Heart left ventricle (tissue), 16 donors: ENCODE results near the gene OSBPL9. TPM values are rescaled to one million over a fixed set of nuclear protein-coding genes. Genes with fewer than 3 reads are reported as not detected.

ENCODE experiments used
- ATAC-seq, 4 donors: fragments of 200-7000 bp; cut with Tn5 transposase; one replicate each; pipeline ENCODE4 v1.9.1; 2020 to 2022; ENCODE audit warnings: moderate library complexity in 4 of 4, mild to moderate bottlenecking in 3 of 4, moderate number of reproducible peaks in 1 of 4
- DNase-seq, 5 donors: peaks; one replicate each; pipeline ENCODE4 v3.0.0-alpha.2; 2020
- H3K27ac ChIP-seq, 12 donors: fragments of 200-600 bp; sonication (generic) in 4 of 12; one replicate each; pipeline versions ENCODE4 v1.5.0 to v1.8.0; 2016 to 2022; ENCODE audit warnings: mild to moderate bottlenecking in 2 of 12
- H3K27me3 ChIP-seq, 9 donors: fragments of 200-600 bp; sonication (generic) in 2 of 9; one replicate each; pipeline versions ENCODE4 v1.5.1 to v1.8.0; 2016 to 2022; ENCODE audit warnings: mild to moderate bottlenecking in 3 of 9
- H3K36me3 ChIP-seq, 9 donors: fragments of 200-600 bp; sonication (generic) in 2 of 9; one replicate each; pipeline versions ENCODE4 v1.5.0 to v1.8.0; 2018 to 2022; ENCODE audit warnings: mild to moderate bottlenecking in 2 of 9
- H3K4me1 ChIP-seq, 12 donors: fragments of 200-600 bp; sonication (generic) in 4 of 12; one replicate each; pipeline versions ENCODE4 v1.5.0 to v1.8.0; 2016 to 2022; ENCODE audit warnings: mild to moderate bottlenecking in 3 of 12
- H3K4me3 ChIP-seq, 12 donors: fragments of 200-600 bp; sonication (generic) in 4 of 12; one replicate each; pipeline versions ENCODE4 v1.5.0 to v1.8.0; 2017 to 2022; ENCODE audit warnings: mild to moderate bottlenecking in 9 of 12, moderate library complexity in 4 of 12
- H3K9me3 ChIP-seq, 12 donors: fragments of 200-600 bp; sonication (generic) in 4 of 12; one replicate each; pipeline versions ENCODE4 v1.5.0 to v1.8.0; 2016 to 2022; ENCODE audit warnings: mild to moderate bottlenecking in 1 of 12
- CTCF ChIP-seq, 12 donors: fragments of 200-600 bp; sonication (generic) in 4 of 12; IDR thresholded peaks; one replicate each; pipeline versions ENCODE4 v1.5.0 to v1.8.0; 2018 to 2022; ENCODE audit warnings: antibody characterized with exemption in 12 of 12, mild to moderate bottlenecking in 5 of 12
- POLR2A ChIP-seq, 2 donors: fragments of 450-650 bp; IDR thresholded peaks; one replicate each; pipeline ENCODE4 v1.6.1; 2017; ENCODE audit warnings: antibody characterized with exemption in 2 of 2, mild to moderate bottlenecking in 2 of 2, moderate library complexity in 2 of 2
- WGBS, 4 donors: extraction: QIAGEN DNeasy Blood & Tissue Kit in 2 of 4; methylation state at CpG; one replicate each; pipeline versions ENCODE4 v1.1.5 to v1.1.7; 2013 to 2018; 5-methylcytosine and 5-hydroxymethylcytosine counted together
- intact Hi-C, 10 donors: fragments of 100-400 bp; cut with DNase I; formaldehyde crosslinking; loops; one replicate each; pipeline versions ENCODE4 v1.11.1 to v1.14.2; 2022
- polyA plus RNA-seq, 2 donors: library from polyadenylated mRNA; stranded (reverse); fragments of 200-250 nt; gene quantifications; one replicate each; pipeline ENCODE4 v1.2.3, GENCODE V29; 2013
- total RNA-seq, 9 donors: library from RNA; depleted of rRNA in 2 of 9; stranded (reverse); fragments of >200 nt in 2 of 9; fragmentation: NEBNext Ultra II Directional in 3 of 9; extraction: Animal tissue kit (Norgen Biotek cat#: 25700) in 3 of 9; gene quantifications; one replicate each; pipeline versions ENCODE4 v1.1.0 to v1.2.4, GENCODE V29; 2016 to 2023
- donor health status: ischemic (EF 13 %, LVEDD 7.1; RV severe dilation, severe dysfunction).
- donor health status: healthy with polysubstance abuse.
- donor health status: DM: no; HTN: yes; CAD: no.
- donor health status: DM: no; HTN: no; CAD: no.
- donor health status: ischemic (EF 25% LVEDD 6.9; RV normal size, moderate dysfunction).
- donor health status: ischemic (EF 25% LVEDD 5.7; RV mildly dilated, moderate dysfunction).
- donor health status: healthy.
- donor health status: DM: yes; HTN: yes; CAD: no.
- donor health status: ischemic (EF 35%, LVEDD 5.7; RV mildly dilated, moderate dysfunction).
- donor health status: nonischemic (EF 11% LVEDD 7.7; RV severe dilation, severe dysfunction).
- donor health status: DM: yes; HTN: yes; CAD: no.
- donor health status: PGD.
- donor health status: ischemic (EF 29% LVEDD 5.4; RV normal size, mild dysfunction).
- donor health status: nonischemic (EF 23%, LVEDD 6.1; RV moderate dilation, normal function).

OSBPL9 gene
- total and polyA plus RNA-seq, 11 donors, result 44.5 to 69.5 (median 52.5) TPM

GRCh38 chr1:51654000-51654399 is 37.1 kb downstream of the OSBPL9 start:
- DNase-seq (no peak), ATAC-seq (peak in 1 of 4 donors; percentile 16)
- H3K9me3 ChIP-seq, result no peaks in the 10 kb centered on the region
- H3K27ac ChIP-seq, result peak overlapping the region in 1 of 12 donors; percentile 5
- H3K36me3 ChIP-seq, result peaks cover 0 to 29% (median 6%) of the 10 kb centered on the region in 9 donors
- no peak overlapping the region for H3K4me3 ChIP-seq
- TF ChIP-seq POLR2A (IDR thresholded peaks at IDR 0.05) (no peak), CTCF (IDR thresholded peaks at IDR 0.05) (no peak)
- peaks cover 0 to 67% (median 19%) of the 10 kb centered on the region in 12 donors for H3K4me1 ChIP-seq
- H3K27me3 ChIP-seq, result no peaks in the 10 kb centered on the region
- WGBS, 4 donors, result 59 to 69% (median 62%) methylated on average over 1 of the region's 1 CpG
- intact Hi-C loops, result no loop called here

- Histone ChIP-seq H3K4me1 (peaks cover 0 to 68% (median 28%) of the 10 kb centered on the region in 12 donors), H3K9me3 (no peaks in the 10 kb centered on the region), H3K27ac (no peak overlapping the region), H3K4me3 (no peak overlapping the region), H3K36me3 (peaks cover 0 to 29% (median 6%) of the 10 kb centered on the region in 9 donors), H3K27me3 (no peaks in the 10 kb centered on the region)
- no peak for ATAC-seq
- TF ChIP-seq CTCF (IDR thresholded peaks at IDR 0.05) (no peak), POLR2A (IDR thresholded peaks at IDR 0.05) (no peak)
- 95 to 98% (median 97%) methylated on average over 4 of the region's 4 CpGs for WGBS, 4 donors
- DNase-seq, result no peak
- intact Hi-C loops, result no loop called here
These were observed 39.5 kb downstream of the OSBPL9 start for GRCh38 chr1:51656374-51656773.

- H3K4me1 ChIP-seq, result peaks cover 0 to 70% (median 37%) of the 10 kb centered on the region in 12 donors
- TF ChIP-seq POLR2A (IDR thresholded peaks at IDR 0.05) (no peak), CTCF (IDR thresholded peaks at IDR 0.05) (no peak)
- peak overlapping the region; percentile 7 to 77 (median 51) for H3K27ac ChIP-seq
- no peaks in the 10 kb centered on the region for H3K9me3 ChIP-seq
- no peak overlapping the region for H3K4me3 ChIP-seq
- ATAC-seq (no peak), DNase-seq (no peak)
- no peaks in the 10 kb centered on the region for H3K27me3 ChIP-seq
- H3K36me3 ChIP-seq, result peaks cover 0 to 7% (median 0%) of the 10 kb centered on the region in 9 donors
- intact Hi-C loops, result loop anchor here in 3 of 10 donors (10.0 kb wide), 2 partner anchors 74 to 96 kb away; no protein-coding TSS in a partner anchor
- WGBS, 4 donors, result 77 to 95% (median 84%) methylated on average over 1 of the region's 1 CpG
These were observed 43.7 kb downstream of the OSBPL9 start for GRCh38 chr1:51660580-51660979.

- 6 to 17% (median 12%) methylated on average over 3 of the region's 3 CpGs for WGBS, 4 donors
- Histone ChIP-seq H3K36me3 (peaks cover 0 to 2% (median 0%) of the 10 kb centered on the region in 9 donors), H3K9me3 (no peaks in the 10 kb centered on the region), H3K27me3 (no peaks in the 10 kb centered on the region), H3K27ac (peak overlapping the region; percentile 7 to 77 (median 54)), H3K4me1 (peaks cover 0 to 73% (median 42%) of the 10 kb centered on the region in 12 donors), H3K4me3 (no peak overlapping the region)
- no peak for TF ChIP-seq POLR2A (IDR thresholded peaks at IDR 0.05)
- TF ChIP-seq CTCF (IDR thresholded peaks at IDR 0.05), result no peak
- DNase-seq, result no peak
- ATAC-seq, result peak; percentile 79 to 90 (median 84)
- intact Hi-C loops, result loop anchor here in 3 of 10 donors (10.0 kb wide), 2 partner anchors 74 to 96 kb away; no protein-coding TSS in a partner anchor
These were observed 44.2 kb downstream of the OSBPL9 start for GRCh38 chr1:51661081-51661518.
